Stimulated activated CD4-positive, alpha-beta T cell treated with anti-CD3 and anti-CD28 coated beads, Interleukin-4, amount 100 ng/mL, for 4 hours (primary cell): Measurements from ENCODE around the gene LMO2.
"Not testable (repeated sequence)": the region's sequence is repeated elsewhere in the genome, so short reads cannot be mapped to it uniquely, and the experiment has no call there.

Source experiments
- DNase-seq, 2 experiments: peaks; one replicate each; pipeline ENCODE4 v3.0.0-alpha.2; 2020

The LMO2 gene

GRCh38 chr11:33891714-33892327, at the start of gene LMO2:
Gene LMO2, minus strand, starts transcription at chr11:33892076. Its CDS starts 22,360 bp downstream, at chr11:33869716.
- no peak for DNase-seq

GRCh38 chr11:33940538-33940815, 48.6 kb upstream of the LMO2 start:
- DNase-seq, result no peak

DNA sequence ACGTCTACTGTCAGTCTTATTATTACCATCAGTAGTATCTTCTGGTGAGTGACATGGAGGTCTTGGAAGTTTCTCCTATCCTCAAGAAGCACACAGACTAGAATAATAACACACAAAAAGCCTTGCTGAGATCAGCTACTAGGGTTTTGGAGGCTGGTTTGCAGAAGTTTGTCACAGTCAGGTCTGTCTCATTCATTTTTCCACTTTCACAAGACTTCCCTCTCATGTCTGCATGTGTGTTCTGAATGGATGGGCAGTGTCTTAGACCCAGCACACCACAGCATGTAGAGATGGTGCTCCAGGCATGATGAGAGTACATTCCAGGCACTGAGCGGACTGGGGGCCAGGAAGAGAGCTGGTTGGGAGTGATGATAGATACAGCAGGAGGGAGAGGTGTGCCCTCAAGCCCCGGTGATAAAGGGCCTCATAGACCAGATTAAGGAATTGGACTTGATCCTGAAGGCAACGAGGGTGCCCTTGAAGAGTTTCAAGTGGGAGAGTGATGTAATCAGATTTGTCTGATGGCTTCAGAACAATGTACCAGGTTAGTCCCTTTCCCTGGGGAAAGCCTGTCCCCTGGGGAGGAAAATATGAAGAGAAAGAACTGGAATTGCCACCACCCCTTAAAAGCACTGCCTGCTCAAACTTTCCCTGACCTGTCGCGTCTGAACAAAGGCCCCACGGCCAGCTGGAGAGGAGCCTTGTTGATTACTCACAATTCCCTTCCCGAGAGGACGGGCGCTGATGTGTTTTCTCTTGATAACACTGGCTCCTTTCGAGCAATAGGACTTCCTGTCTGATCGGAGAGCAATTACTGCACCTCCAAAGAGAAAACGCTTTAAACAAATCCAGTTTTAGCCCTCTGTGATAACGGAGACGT, 45.1 kb upstream of the LMO2 start:
- no peak for DNase-seq

DNA sequence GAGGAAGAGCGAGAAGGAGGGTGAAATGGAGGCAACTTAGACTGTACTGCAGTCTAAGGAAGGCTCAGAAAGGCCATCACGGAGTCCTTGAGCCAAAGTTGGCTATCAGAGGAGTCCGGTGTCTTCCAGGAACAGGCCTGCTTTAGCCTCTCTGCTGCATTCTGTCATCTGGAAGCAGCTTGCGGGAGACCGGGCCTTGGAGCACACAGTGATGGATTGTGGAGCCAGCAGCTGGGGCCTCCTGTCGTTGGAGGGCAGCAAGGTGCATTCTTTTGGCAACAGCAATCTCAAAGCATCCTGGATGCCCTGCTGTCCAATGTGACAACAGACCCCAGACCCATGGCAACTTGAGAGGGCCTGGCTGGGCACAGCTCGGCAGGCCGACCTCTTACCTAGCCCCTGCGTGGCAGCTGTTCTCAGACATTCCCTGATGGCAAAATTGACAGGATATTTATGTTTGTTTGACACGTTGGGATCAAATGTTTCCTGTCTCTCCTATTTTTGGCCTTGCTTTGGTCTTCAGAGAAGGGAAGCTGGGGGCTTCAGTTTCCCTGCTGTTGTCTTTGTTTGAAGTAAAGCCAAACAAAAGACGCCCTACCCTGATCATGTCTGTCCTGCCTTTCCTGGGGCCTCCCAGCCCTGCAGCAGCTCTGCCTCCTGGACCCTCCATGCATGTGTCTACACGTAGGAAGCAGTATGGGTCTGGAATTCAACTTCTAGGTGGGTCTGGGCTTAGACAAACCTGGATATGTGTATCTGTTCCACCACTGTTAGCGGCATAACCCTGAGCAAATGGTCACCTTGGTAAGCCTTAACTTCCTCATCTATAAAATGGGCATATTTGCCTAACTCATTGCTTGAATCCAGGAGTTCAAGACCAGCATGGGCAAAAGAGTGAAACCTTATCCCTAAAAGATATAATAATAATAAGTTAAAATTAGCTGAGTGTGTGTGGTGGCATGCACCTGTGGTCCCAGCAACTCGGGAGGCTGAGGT, 43.9 kb upstream of the LMO2 start:
- DNase-seq, result no peak

GRCh38 chr11:33935005-33935404, 43.1 kb upstream of the LMO2 start:
- DNase-seq, result no peak

DNA sequence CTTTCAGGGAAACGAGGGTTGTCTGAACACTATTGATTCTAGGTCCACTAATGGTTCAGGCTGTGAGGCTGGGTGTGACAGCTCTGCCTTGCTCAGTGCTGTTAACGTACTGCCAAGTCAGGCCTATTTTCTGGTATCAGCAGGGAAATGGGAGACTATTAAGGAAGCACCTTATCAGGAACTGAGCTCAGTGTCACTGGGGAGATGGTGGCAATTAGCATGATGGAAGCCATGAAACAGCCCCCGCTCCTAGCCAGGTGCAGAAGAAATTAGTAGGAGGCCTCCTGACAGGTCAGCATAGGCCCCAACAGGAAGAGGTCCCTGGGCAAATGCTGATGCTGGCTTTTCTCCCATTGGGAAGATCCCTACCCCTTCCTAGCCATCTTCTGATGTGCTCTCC, 42.6 kb upstream of the LMO2 start:
- no peak for DNase-seq

GRCh38 chr11:33933602-33934001, 41.7 kb upstream of the LMO2 start:
- no peak for DNase-seq

- DNase-seq, result no peak
These were observed 40.8 kb upstream of the LMO2 start for GRCh38 chr11:33932721-33933120.

DNA sequence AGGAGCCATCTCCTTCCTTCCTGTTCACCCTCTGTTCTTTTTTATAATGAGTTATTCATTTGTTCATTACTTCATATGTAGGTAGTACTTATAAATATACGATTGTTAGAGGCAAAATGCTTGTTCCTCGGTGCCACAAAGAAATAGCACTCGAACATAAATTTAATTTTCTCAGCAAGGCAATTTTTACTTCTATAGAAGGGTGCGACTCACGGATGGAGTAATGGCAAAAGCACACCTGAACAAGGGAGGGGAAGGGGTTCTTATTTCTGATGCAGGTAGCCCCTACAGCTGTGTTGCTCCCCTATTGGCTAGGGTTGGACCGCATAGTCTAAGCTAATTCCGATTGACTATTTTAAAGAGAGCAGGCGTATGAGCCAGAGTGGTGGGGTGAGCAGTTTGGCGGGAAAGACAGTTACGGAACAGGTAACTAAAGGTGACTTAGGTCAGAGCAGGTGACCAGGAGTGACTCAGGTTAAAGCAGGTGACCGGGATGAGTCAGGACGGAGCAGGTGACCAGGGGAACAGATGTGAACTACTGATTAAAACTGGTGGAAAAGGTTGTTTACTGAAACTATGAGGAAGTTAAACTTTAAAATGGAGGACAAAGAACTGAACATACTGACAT, 40.0 kb upstream of the LMO2 start:
- not testable (repeated sequence) for DNase-seq

- no peak for DNase-seq
These were observed 39.2 kb upstream of the LMO2 start for GRCh38 chr11:33931067-33931466.

GRCh38 chr11:33930317-33931021, 38.6 kb upstream of the LMO2 start:
- DNase-seq, result no peak

- no peak for DNase-seq
These were observed 36.7 kb upstream of the LMO2 start for GRCh38 chr11:33928564-33928963.

DNA sequence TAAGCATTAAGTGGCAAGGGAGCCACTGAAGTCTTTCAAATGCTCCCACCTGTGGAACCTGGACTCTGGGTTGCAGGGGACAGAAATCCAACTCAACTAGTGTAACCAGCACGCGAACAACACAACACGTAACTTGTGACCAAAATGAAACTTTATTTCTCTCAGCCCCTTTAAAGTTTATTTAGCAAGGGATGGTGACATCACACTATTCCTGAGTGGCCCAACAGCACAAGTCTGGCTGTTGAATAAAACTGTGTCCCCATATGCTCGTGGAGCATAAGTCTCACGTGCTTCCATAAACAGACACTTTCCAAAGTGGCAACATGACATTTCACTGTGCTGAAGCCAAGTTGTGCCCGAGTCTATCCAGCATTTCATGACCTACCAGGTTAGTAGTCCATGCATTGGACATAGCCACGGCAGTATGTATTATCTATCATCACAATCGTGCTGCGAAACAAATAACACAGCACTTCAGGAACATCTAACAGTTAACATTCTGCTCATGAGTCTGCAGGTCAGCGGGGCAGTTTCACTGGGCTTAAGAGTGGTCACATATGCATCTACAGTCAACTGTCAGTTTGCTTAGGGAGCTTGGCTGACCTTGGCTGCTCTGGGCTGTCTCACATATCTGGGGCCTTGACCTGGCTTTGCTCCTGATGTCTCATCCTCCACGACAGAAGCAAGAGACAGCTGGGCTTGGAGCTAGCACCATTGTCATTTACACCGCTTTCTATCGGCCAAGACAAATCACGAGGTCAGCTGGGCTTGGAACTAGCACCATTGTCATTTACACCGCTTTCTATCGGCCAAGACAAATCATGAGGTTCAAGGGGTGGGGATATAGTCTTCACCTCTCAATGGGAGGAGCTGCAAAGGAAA, 35.0 kb upstream of the LMO2 start:
- no peak for DNase-seq

GRCh38 chr11:33924341-33924740, 32.5 kb upstream of the LMO2 start:
- no peak for DNase-seq

DNA sequence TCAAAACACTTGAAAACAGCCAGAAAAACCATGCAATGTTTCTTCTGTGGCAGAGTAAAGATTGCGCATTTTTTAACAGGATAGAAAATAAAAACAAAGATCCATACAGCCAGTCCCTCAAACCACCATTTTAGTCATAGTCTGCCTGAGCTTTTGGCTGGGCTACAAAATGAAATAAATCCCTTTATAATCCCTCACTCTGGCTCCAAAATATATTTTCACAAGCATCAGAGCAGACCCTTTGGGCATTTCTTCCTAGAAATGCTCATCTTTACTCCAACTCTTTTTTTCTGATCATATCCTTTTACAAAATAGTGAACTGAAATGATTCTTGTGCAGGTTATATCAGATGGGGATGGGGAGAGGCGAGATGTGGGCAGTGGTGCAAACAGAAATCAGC, 31.8 kb upstream of the LMO2 start:
- no peak for DNase-seq

DNA sequence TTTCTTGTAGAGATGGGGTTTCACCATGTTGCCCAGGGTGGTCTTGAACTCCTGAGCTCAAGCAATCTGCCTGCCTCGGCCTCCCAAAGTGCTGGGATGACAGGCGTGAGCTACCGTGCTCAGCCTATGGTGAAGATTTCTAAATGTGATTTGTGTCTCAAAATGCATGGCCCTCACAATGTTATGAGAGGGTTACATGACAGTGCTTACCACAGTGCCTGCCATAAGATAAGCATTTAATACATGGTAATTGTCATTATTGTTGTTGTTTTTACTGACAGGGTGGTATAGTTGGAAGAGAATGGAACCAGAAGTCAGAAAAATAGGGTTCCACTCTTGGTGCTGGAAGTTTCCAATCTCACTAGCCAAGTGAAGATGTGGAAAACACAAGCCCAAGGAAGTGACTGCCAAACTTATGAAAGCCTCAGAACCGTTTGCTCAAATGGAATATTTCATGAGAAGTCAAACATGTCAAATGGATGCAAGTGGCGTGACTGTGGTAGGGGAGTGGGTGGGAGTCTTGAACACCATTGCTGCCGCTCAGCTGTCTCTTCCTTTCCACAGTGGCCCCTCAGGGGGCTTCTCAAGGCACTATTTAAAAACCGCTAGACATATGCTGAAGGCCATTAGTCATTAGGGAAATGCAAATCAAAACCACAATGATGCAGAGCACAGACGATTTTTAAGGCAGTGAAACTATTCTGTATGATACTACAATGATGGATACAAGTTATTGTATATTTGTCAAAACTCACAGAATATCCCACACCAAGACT, 29.1 kb upstream of the LMO2 start:
- DNase-seq, result no peak

DNA sequence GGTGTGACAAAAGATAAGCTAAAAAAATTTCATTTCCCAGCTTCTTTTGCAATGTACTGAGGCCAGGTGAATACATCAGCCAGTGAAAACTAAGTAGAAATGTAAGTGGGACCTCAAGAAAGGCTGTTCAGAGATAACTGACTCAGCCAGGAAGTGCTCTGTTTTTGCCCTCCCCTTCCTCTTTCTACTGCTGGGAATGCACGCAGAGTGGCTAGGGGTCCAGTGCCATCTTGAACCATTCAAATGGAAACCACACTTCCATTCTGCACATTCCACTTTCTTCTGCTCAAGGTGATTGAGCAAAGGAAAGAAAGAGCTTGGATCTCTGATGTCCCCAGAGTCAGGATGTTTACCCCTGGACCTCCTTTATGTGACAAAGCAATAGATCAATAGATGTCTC, 27.8 kb upstream of the LMO2 start:
- no peak for DNase-seq

DNA sequence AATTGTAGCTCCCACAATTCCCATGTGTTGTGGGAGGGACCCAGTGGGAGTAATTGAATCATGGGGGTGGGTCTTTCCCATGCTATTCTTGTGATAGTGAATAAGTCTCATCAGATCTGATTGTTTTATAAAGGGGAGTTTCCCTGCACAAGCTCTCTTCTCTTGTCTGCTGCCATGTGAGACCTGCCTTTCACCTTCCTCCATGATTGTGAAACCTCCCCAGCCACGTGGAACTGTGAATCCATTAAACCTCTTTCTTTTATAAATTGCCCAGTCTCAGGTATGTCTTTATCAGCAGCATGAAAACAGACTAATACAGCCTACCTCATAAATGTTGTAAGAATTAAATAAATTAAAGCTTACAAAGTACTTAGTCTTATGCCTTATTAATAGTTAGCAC, 25.5 kb upstream of the LMO2 start:
- DNase-seq, result not testable (repeated sequence)

DNA sequence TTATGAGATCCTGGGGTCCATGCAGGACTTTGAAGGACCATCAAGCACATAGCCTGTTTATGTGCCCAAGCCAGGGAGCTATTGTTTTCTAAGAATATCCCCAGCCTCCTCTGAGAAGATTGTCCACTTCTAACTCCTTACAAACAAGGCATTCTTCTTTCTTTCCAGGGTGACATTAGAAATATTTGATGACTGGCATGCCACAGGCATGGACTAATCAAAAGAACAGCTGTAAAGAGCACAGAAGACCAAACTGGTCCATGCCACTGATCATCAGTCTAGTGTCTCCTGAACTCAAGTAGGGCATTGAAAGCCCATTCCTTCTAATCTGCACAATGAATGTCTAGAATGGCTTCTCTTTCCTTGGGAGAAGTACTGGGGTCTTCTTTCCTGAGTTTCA, 24.9 kb upstream of the LMO2 start:
- no peak for DNase-seq

DNA sequence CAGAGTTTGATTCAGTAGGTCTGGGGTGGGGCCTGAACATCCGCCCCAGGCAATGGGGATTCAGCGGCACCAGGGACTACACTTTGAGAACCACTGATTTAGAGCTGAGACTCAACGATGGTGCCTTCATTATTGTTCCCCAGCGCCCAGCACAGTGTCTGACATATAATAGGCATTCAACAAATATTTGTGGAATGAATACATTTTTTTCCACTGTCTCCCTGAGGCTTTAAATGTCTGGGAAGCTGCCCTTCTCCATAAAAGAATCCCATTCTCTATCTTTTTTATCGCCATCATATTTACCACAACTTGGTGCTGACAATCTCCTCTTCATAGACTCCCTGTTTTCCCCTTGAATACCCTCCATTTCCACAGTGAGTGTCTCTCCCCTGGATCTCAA, 23.6 kb upstream of the LMO2 start:
- no peak for DNase-seq

DNA sequence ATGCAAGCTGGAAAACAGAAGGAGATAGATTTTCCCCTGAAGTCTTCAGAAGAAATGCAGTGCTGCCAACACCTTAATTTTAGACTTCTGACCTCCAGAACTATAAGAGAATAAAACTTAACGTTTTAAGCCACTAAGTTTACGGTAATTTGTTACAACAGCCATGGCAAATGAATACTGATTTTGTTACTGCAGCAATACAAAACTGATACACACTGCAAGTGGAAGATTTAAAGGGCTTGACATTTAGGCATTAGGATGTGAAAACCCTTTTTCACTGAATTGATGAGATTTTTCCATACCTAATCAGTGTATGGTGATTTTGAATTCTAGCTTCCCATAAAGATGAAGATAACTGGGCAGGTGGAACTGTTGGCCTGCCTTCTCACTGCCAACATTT, 22.1 kb upstream of the LMO2 start:
- DNase-seq, result no peak
